ENCODE data around the gene SLC6A3.

The SLC6A3 gene

DNA sequence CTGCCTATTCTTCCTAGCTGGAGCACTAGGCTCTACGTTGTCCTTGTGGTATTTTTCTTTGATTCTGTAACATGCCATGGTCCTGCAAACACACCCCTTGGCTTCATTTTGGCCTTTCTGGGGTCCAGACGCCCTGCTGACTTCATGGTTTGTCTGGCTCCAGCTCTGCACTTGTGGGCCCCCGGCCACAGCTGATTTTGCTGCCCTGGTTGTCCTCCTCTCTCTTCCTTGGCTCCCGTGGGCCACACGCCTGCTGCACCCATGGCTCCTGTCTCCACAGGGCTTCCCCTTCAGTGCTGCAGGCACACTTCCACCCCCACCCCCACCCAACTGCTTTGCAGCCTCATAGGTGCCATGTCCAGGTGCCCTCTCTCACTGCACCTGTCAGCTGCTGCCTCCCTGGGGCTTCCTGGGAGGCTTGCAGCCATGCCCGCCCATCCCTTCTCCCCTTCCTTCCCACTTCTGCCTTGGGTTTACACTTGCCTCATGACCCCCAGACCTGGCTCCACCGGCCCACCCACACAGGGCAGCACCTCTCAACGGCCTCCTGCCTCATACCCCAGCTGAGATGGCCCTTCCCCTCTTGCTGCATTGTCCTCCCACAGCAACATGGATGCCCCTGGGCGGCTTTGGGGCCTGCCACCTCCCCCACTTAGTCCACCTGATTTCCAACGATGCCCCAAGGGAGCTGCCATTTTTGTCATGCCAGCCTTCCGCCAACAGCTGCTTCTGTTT is 25.6 kb downstream of the SLC6A3 start:
- DNase-seq, result no peak

DNA sequence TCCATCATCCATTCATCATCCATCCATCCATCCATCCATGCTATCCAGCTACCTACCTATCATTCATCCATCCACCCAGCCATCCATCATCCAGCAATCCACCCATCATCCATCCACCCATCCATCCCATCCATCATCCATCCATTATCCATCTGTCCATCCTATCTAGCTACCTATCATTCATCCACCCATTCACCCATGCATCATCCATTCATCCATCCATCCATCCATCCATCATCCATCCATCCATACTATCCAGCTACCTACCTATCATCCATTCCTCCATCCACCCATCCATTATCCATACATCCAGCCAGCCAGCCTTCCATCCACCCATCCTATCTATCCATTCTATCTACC is 26.3 kb downstream of the SLC6A3 start:
- no peak for DNase-seq

DNA sequence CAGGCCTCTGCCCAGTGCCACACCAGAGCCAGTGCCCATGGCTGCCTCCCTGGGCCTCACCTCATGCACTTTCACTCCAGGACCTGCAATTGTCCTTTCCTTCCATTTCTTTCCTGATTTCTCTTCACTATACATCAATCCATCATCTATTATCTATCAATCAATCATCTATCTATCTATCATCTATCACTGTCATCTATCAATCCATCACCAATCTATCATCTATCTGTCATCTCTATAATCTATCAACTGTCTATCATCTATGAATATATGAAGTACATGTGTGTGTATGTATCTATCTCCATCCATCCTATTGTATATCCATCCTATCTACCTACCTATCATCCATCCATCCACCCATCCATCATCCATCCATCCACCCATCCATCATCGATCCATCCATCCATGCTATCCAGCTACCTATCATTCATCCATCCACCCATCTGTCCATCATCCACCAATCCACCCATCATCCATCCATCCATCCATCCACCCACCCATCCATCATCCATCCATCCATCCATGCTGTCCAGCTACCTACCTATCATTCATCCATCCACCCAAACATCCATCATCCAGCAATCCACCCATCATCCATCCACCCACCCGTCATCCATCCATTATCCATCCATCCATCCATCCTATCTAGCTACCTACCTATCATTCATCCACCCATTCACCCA is 26.9 kb downstream of the SLC6A3 start:
- no peak for DNase-seq

DNA sequence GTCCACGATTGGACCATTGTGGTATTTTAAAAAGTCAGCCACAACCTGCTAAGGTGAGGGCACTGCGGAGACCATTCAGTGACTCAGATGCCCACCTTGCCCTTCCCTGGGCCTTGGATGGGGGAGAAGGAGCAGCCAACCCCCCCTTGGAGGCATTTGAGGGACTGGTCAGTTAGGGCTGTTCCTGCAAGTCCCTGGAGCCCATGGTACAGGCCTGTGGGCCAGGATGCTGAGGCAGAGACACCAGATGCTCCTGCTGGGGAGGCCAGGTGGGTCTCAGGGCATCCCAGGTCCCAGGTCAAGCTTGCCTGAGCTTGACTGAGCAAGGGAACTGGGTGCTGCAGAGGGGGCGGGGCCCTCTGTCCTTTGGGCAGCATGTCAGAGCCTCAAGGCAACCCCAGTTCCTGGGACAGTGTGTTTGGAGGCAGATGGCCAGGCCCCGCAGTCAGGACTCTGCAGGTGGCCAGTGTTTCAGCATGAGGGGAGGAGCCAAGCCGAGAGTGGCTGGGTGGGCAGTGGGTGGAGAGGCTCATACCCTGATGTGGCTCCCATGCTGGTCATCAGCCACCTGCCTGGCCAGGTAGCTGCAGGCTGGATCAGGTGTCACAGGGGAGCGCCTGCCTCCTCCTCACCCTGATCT is 27.5 kb downstream of the SLC6A3 start:
- DNase-seq, result no peak

DNA sequence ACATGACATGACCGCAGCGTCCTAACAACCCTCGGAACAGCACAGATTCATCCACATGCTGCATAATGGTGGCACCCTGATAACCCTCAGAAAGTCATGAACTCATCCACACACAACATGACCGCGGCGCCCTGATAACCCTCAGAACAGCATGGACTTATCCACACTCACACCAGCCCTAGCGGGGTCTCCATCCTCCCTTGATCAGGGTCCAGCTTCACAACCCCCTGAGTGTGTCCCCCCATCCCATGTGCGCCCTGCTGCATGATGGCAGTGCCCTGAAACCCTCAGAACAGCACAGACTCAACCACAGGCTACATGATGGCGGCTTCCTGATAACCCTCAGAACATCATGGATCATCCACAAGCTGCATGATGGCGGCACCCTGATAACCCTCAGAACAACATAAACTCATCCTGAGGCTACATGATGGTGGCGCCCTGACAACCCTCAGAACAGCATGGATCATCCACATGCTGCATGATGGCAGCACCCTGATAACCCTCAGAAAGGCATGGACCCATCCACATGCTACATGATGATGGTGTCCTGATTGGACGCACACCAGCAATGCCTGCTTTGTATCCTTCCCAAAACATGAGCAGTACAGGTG is 28.3 kb downstream of the SLC6A3 start:
- no peak for DNase-seq

DNA sequence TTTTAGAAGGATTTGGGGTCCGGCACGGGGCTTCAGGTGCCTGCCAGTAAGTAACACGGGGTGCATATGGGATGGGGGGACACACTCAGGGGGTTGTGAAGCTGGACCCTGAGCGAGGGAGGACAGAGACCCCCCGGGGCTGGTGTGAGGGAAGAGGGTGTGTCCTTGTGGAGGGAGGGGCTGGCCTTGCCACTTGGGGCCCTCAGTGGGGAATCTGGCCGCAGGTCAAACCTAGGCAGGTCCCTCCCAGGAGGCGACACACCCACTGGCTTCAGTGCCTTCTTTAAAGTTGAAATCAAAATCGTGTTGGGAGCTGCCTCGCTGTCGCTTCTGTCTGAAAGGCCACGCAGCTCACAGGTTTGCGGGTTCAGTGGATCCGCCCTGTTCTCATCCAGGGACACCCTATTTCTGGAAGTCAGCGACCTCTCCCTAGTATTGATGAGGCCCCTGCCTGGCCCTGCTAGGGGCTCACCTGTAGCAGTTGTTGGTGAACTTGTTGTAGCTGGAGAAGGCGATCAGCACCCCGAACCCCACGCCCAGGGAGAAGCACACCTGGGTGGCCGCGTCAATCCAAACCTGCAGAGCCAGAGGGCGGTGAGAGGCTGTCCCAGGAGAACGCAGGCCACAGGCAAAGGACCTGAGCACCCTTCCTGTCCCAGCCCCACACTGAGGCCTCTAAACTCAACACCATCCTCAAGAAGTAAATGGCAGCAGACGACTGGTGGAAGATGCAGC is 29.4 kb downstream of the SLC6A3 start:
- DNase-seq, result no peak

DNA sequence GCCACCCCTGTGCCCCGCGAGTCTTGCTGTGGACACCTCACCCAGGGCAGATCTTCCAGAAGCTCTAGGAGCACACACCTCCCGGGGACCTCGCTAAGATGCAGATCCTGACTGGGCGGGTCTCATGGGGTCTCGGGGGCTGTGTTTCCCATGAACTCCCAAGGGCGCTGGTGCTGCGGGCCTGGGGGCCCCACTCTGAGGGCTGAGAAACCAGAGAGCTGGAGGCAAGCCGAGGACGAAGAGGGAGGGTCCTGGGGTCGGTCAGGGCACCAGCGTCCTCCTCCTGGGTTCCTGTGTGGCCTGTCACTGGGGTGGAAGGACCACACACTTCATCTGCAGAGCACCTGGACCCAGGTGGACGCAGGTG is 30.2 kb downstream of the SLC6A3 start:
- no peak for DNase-seq

DNA sequence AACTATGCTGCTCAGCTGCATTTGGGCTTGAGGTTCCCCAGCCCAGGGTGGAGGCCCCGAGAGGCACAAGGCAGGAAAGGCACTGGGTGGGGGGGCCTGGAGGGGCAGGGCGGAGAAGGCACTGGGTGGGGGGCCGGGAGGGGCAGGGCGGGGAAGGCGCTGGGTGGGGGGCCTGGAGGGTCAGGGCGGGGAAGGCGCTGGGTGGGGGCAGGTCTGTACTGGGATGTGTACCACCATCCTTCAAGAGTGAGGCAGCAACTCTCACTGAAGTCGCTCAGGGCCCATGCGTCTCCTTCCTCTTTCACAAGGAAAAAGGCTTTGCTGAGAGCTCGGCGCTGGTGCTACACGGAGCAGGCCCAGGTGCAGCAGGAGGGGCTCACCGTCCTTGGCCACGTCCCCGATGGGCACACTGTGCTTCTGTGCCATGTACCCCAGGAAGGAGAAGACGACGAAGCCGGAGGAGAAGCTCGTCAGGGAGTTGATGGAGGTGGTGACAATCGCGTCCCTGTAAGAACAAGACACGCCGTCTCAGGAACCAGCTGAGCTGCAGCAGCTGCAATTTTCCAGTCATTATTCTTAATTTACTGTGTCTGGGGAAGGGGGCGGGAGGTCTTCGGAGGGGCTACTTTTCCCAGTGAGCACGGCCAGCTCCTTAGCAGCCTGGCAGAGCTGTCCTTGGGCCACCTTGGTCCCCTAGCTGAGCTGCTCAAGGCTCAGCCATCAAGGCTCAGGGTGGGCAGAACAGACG is 30.8 kb downstream of the SLC6A3 start:
- no peak for DNase-seq

DNA sequence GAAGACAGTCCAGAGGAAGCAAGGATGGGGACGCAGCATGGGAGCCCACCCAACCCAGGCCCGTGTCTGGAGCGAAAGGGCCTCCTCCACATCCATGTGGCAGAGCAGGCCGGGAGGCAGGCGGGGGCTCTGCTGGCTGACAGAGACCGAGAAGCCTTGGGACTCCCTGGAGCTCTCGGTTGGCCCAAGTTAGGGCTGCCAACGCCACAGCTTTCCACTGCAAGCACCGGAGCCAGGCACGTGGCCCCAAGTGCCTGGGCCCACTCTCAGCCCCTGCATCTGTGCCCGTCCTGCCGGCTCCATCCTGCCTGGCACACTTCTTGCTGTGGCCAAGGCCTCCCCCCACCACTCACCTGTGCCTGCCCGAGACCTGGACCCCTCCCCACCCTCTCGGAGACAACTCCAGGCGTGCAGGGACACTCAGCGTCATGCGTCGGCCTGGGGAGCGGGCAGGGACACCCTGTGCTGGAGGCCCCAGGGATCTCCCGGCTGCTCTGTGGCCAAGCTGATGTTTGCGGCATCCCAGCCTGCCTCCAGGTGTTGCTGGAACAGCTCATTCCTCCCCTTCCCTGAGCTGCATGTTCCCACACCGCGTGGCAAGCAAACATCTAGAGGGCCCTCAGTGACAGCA is 31.5 kb downstream of the SLC6A3 start:
- no peak for DNase-seq

DNA sequence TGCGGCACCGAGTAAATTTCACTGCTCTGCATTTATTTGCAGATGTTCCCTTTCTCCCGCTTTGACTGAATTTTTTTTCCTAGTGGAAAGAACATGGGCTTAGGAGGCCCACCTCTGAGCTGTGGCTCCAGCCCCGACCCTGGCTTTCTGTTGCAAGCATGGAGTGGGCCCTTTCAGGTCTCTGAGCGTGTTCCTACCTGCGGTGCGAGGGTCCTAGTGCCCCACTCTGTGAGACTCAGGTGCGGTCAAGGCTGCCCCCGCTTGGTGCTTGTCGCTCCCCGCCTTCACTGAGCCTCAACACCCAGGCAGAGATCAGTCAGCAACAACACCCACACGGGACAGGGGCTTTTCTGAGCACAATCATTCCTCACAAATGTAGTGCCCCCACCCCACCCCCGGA is 32.0 kb downstream of the SLC6A3 start:
- DNase-seq, result no peak

DNA sequence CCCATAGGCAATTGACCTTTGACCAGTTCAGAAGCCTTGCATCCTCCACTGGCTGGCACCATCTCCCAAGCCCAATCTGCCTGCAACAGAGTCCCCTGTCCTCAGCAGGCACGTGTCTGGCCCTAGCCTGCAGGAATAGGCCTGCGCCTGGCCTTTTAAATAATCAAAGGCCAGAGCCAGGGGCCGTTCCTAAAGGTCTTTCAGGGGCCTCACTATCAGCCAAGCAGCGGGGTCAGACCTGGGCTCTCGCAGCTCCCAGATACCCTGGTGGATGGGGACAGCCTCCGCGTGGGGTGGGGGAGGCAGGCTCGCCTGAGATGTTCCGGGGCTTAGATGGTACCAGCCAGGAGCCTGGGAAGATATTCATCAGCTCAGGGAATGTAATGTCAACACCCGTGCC is 32.6 kb downstream of the SLC6A3 start:
- no peak for DNase-seq

DNA sequence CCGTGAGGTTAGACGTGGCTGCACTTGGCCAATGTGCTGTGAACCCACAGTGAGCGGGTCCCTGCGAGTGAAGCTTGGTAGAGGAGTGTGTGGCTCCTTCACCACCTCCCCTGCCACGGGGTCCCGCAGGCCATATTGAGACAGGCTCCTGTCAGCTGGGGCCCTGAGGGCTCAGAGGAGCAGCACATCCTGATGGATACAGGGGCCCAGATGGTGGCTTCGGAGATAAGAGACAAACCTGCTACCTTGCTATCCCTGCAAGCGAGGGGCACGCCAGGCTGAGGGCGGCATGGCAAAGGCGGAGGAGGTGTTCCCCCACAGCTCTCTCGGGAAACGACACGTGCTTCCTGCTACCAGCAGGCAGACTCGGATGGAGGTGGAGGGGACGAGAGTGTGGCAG is 33.1 kb downstream of the SLC6A3 start:
- no peak for DNase-seq

DNA sequence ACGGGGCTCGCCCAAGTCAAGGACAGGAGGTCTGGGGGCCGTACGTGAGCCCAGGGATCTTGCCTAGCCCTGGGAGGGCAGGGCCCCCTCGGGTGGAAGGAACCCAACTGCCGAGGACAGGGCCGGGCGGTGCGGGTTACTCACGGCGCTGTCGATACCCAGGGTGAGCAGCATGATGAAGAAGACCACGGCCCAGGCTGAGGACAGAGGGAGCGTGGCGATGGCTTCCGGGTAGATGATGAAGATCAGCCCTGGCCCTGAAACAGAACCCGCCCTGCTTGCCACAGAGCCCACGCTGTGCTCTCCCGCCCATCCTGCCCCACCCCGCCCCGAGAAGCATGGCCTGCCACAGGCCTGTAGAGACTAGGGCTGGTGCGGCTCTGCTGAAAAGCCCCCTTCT is 34.1 kb downstream of the SLC6A3 start:
- no peak for DNase-seq

DNA sequence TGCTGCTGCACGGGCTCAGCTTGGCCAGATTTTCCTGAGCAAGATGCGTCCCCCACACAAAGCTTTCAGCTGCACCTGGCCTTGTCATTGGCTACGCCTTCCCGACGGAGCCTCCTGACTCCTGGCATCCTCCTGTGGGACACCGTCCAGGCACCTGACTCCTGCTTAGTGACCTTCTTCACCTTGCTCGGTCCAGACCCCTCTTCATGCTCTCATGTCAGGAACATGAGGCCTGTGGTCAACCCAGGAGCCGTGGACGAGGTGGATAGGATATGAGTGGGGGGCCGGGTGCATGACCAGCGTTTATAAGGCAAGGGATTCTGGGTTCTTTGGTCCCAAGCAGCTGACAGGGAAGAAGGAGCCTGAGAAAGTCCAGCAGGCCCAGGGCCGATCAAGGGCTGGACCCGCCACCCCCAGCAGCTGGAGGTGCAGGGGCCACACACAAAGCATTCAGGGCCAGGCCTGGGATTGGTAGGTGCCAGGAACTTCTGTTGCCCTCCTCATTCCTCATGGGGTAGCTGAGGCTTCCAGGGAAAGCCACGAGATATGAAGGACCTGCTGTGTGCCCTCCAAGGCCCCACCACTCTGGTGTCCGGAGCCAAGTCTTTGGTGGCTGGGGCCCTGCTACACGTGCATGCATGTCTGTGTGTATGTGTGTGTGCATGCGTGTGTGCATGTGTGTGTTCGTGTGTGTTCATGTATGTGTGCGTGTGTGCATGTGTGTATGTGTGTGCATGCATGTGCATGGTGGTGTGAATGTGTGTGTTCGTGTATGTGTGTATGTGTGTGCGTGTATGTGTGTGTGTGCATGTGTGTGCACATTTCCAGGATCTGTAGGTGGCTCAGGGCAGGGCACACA is 34.9 kb downstream of the SLC6A3 start:
- no peak for DNase-seq

DNA sequence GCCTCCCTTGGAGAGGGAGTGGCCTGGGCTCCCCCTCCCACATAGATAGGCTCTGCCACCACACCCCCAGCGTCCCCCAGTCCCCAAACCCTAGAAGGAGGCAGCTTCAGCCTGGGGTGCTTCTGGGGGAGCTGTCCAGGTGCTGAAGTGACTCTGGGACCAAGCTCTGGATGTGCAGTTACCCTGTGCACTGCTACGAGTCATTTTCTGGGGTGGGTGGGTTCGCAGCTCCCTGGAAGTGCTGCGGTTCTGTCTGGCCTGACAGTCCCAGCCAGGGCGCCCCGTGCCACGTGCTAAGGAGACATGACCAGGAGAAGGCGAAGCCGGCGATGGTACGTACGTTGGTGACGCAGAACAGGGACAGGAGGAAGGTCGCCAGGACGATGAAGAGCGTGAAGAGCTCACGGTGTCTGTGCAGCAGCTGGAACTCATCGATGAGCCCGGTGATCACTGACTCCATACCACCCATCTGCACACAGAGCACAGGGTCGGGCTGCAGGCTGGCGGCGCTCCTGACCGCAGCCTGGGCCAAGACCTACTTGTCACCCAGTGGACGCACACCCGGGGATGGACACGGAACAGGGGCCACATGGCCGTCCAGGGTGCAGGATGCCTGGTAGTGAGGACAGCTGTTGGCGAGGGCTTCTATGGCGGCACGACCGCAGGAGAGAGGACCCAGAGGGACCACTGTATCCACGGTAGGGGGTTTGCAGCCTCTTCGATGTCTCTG is 35.7 kb downstream of the SLC6A3 start:
- DNase-seq, result no peak

DNA sequence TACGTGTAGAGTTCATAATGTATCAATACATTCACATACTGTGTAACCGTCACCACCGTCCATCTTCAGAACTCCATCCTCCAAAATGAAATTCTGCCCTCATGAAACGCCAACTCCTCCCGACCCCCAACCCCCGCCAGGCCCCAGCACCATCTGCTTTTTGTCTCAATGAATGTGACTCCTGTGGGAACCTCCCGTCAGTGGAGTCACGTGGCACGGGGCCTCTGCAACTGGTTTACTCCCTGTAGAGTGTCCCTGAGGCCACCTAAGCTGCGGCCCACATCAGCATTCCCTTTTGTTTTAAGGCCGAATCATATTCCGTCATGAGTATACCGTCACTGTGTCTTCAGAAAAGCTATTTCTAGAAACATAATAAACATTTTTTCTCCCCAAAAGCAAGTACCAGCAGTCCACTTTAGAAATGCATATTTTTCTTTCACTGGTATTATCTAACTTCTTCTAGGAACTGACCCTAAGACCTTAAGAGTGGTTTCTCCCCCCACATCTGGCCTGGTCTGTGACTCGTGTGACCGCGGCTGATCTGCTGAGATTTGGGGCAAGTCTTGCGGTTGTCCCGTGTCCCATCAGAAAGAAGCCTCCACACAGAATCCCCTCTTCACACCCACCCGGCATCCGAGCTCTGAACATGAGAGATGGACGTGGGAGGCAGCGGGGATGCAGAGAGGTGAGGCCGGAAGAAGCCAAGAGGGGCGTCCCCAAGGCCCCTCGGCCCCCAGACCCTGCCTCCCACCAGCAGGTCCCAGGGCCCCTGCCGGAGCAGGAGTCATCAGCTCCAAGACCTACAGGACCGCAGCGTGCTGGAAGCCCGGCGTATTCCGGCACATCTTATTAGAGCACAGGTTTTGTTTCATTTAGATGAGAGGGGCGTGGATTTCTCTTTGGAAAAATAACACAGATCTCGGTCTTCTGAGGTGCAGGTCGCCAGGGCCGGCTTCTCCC is 38.3 kb downstream of the SLC6A3 start:
- DNase-seq, result no peak

DNA sequence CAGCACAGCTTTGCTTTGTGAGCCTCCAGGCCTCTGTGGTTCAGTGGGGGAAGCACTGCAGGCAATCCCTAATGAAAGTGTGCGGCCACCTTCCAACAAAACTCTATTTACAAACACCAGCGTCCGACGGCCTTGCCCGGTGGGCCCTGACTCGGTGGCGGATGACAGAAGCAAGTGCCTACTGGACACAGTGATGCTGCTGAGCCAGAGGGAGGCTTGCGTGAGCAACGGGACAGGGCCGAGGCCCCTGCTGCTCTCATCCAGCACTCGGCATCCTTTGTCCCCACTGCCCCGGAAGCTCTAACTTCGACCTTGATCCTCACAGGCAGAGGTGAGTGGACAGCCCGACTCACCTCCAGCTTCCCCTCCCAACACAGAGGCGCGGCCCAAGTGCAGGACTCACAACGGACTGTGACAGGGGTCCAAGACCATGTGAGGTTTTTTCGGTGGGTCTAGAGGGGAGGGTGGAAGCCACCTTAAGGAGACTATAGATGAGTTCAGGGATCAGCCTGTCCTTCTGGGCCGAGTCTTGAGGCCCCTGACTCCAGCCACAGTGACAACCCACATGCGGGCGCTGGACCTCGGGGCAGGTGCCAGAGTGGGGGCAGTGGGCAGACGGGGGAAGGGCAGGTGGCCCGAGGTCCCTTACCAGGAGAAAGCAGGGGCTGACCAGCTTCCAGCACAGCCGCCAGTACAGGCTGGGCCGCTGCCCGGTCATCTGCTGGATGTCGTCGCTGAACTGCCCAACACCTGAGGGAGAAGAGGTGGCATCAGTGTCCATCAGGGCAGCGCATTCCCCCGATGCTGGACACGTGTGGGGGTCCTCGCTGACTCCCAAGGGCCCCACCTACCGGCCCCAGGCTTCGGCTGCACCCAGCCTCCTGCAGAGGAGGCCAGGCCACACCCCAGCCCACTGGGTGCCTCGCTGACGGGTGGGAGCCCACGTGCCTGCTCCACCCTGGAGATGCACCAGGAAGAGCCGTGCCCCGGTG is 39.4 kb downstream of the SLC6A3 start:
- no peak for DNase-seq

DNA sequence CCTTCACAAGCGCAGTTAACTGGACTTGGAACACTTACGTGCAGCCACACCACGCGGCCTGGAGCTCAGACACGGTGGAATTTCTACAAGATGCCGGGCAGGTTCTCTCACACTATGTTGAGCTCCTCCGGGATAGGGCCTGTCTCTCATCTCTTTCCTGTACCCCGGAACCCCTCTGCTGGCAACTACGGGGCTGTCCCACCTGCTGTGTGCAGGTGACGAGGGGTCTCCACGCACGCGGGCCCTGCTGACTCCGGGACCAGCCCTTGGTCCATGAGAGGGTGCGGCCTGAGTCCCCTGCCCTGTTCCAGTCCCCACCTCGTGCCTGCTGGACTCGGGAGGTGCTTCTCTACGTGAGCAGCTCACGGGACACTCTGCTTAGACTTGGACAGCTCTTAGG is 40.1 kb downstream of the SLC6A3 start:
- DNase-seq, result no peak
